HG03432 (cell line): ENCODE data around the gene KRT86.
"Not testable (repeated sequence)": the region's sequence is repeated elsewhere in the genome, so short reads cannot be mapped to it uniquely, and the experiment has no call there.

Experiments
- ATAC-seq: cut with Tn5 transposase; IDR thresholded peaks from one replicate; pipeline ENCODE4 v1.9.1; 2021; ENCODE audit warnings: mild to moderate bottlenecking, moderate library complexity; ENCODE audit not compliant: unreplicated experiment

The KRT86 gene

GRCh38 chr12:52251367-52252051 lies 22.9 kb upstream of the KRT86 start:
- no peak for ATAC-seq

- not testable (repeated sequence) for ATAC-seq
Observed at GRCh38 chr12:52252175-52252615, 22.2 kb upstream of the KRT86 start.

GRCh38 chr12:52252728-52253343 lies 21.6 kb upstream of the KRT86 start:
- ATAC-seq, result no peak

GRCh38 chr12:52253391-52254179 lies 20.9 kb upstream of the KRT86 start:
- no peak for ATAC-seq

GRCh38 chr12:52254180-52254964 lies 20.1 kb upstream of the KRT86 start:
- ATAC-seq, result no peak

GRCh38 chr12:52254965-52255751 lies 19.3 kb upstream of the KRT86 start:
- ATAC-seq, result no peak

GRCh38 chr12:52255926-52256583 lies 18.4 kb upstream of the KRT86 start:
- ATAC-seq, result no peak

GRCh38 chr12:52256584-52256935 lies 17.9 kb upstream of the KRT86 start:
- no peak for ATAC-seq

GRCh38 chr12:52257074-52257551 lies 17.3 kb upstream of the KRT86 start:
- no peak for ATAC-seq

GRCh38 chr12:52257922-52258321 lies 16.5 kb upstream of the KRT86 start:
- ATAC-seq, result not testable (repeated sequence)

- no peak for ATAC-seq
Observed at GRCh38 chr12:52258335-52258901, 16.0 kb upstream of the KRT86 start.

GRCh38 chr12:52259657-52260243 lies 14.7 kb upstream of the KRT86 start:
- ATAC-seq, result no peak

GRCh38 chr12:52260361-52261207 lies 13.9 kb upstream of the KRT86 start:
- no peak for ATAC-seq

- no peak for ATAC-seq
Observed at GRCh38 chr12:52261208-52261484, 13.3 kb upstream of the KRT86 start.

- ATAC-seq, result no peak
Observed at GRCh38 chr12:52262286-52262685, 12.2 kb upstream of the KRT86 start.

GRCh38 chr12:52263761-52264434 lies 10.5 kb upstream of the KRT86 start:
- ATAC-seq, result no peak

- ATAC-seq, result no peak
Observed at GRCh38 chr12:52264435-52264825, 10.0 kb upstream of the KRT86 start.

GRCh38 chr12:52266514-52266913 lies 7.9 kb upstream of the KRT86 start:
- ATAC-seq, result no peak
